ENCODE results near the gene KCTD17.

Gene KCTD17

GRCh38 chr22:37111156-37111717 is 59.7 kb downstream of the KCTD17 start:
- H3K27me3 ChIP-seq (ENCODE audit: insufficient read depth, poor library complexity, severe bottlenecking) = no peaks in the 10 kb centered on the region
- no peak for DNase-seq (ENCODE audit: low read depth in 1 of 2, low spot score in 1 of 2)
- no peak overlapping the region for H3K4me3 ChIP-seq (replicated peaks; ENCODE audit: insufficient read depth, low read length)

GRCh38 chr22:37112084-37112728 is 60.7 kb downstream of the KCTD17 start:
- no peaks in the 10 kb centered on the region for H3K27me3 ChIP-seq (ENCODE audit: insufficient read depth, poor library complexity, severe bottlenecking)
- DNase-seq (ENCODE audit: low read depth in 1 of 2, low spot score in 1 of 2) = no peak
- TF ChIP-seq POLR2AphosphoS5 (IDR thresholded peaks at IDR 0.05; ENCODE audit: low read depth) = no peak
- TF ChIP-seq, protein P1, sequence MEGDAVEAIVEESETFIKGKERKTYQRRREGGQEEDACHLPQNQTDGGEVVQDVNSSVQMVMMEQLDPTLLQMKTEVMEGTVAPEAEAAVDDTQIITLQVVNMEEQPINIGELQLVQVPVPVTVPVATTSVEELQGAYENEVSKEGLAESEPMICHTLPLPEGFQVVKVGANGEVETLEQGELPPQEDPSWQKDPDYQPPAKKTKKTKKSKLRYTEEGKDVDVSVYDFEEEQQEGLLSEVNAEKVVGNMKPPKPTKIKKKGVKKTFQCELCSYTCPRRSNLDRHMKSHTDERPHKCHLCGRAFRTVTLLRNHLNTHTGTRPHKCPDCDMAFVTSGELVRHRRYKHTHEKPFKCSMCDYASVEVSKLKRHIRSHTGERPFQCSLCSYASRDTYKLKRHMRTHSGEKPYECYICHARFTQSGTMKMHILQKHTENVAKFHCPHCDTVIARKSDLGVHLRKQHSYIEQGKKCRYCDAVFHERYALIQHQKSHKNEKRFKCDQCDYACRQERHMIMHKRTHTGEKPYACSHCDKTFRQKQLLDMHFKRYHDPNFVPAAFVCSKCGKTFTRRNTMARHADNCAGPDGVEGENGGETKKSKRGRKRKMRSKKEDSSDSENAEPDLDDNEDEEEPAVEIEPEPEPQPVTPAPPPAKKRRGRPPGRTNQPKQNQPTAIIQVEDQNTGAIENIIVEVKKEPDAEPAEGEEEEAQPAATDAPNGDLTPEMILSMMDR (IDR thresholded peaks at IDR 0.05; ENCODE audit: insufficient read depth, low read length) = no peak
- TF ChIP-seq REST (IDR thresholded peaks at IDR 0.05; ENCODE audit: insufficient replicate concordance, low read depth) = no peak
- no peak overlapping the region for H3K4me3 ChIP-seq (replicated peaks; ENCODE audit: insufficient read depth, low read length)
- no peak overlapping the region for H3K27ac ChIP-seq (replicated peaks)

More at GRCh38 chr22:37111156-37111717, 59.7 kb downstream of the KCTD17 start:
- no peak for TF ChIP-seq POLR2AphosphoS5 (IDR thresholded peaks at IDR 0.05; ENCODE audit: low read depth)
- TF ChIP-seq, protein P1 (IDR thresholded peaks at IDR 0.05; ENCODE audit: insufficient read depth, low read length) = no peak
- no peak for TF ChIP-seq SPI1 (IDR thresholded peaks at IDR 0.05; ENCODE audit: borderline replicate concordance, low read depth)
- no peak for TF ChIP-seq GABPA (IDR thresholded peaks at IDR 0.05; ENCODE audit: low read depth)
- TF ChIP-seq REST (IDR thresholded peaks at IDR 0.05; ENCODE audit: insufficient replicate concordance, low read depth) = no peak
- H3K27ac ChIP-seq (replicated peaks) = no peak overlapping the region

All from HL-60 (cell line).